OCI-M1 (cell line): ENCODE results near the gene NDST4.

ENCODE experiments used
- DNase-seq: peaks from one replicate; lab custom pipeline; 2025; lab: John Stamatoyannopoulos, UW

NDST4 gene

DNA sequence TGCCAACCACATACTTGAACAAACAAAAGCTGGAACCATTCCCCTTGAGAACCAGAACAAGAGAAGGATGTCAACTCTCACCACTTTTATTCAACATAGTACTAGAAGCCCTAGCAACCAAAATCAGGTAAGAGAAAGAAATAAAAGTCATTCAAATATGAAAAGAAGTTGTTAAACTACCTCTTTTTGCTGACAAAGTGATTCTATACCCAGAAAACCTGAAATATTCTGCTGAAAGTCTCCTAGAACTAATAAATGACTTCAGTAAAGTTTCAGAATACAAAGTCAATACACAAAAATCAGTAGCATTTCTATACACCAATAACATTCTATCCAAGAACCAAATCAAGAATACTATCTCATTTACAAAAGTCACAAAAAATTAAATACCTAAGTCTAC is 327.9 kb downstream of the NDST4 start:
- no peak for DNase-seq

DNA sequence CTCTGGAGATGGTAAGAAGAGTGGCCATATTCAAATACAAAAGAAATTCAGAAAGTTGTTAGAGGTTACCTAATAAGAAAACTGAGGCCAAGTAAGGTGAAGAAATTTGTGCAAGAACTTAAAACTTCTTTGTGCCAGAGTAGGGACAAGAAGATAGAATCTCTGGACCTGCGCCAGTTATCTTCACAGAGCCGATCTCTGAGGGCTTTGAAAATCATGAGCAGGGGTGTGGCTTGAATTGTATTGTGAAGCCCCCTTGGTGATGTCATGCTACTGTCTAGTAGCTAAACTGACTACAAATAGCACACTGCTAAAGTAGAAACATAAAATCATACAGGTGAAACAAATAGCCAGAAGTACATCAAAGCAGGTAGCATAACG is 330.2 kb downstream of the NDST4 start:
- no peak for DNase-seq

DNA sequence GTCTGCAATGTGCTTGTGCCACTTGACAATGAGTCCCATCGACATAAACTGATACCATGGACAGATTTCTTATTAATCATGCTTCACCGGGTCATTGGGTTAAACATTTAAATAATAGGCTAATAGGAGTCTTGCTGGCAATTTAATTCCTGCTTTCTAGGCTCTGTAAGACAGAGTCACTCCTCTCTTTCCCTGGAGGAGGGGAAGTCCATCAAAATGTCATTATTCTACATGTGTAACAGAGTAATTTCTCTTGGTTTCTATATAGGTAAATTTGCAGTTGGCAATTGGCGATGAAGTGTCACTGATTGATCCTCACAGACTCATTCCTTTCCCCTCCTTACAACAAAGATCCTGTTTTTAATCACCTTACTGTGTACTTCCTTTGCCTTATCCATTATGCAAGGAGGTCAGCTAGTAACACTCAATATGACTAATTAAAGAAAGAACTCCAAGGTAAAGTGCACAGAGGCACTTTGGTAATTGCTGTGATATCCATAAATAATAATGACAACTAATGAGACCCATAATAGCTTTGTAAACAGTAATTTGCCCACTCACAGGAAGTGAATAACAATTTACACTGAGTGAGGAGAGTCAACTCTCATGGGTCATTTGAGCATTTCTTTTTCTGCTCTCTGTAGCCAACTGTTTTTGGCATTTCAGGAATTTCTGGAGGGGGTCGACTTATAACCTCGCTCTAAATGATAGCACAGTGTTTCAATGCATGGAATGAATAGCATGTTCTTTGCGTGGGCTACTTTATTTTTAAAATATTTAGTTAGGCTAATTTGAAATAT is 330.8 kb downstream of the NDST4 start:
- no peak for DNase-seq

DNA sequence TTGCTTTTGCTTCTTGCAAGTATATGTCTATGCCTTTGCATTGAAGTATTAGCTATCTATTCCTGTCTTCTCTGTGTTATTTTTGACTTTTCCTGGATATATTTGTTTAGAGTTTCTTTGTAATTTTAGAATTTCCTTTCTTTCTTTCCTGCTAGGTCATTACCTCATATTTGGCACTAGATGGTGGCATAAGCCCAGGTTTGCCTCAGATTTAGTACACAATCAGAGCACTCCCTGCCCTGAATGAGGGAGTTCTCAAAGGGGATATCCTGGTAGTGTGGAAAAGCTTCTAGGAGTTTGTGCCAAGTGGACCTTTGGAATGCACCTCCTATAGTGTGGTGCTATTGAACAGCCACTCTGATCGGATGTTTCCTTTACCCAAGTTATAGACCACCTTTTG is 333.2 kb downstream of the NDST4 start:
- peak; percentile 4 for DNase-seq
